Measurements from ENCODE around the gene TPD52L2.
"Not testable (repeated sequence)": the region's sequence is repeated elsewhere in the genome, so short reads cannot be mapped to it uniquely, and the experiment has no call there.

The TPD52L2 gene

GRCh38 chr20:63897978-63898561 is 33.0 kb downstream of the TPD52L2 start:
- no peak for DNase-seq

- no peak for DNase-seq
These were observed 34.0 kb downstream of the TPD52L2 start for GRCh38 chr20:63898882-63899558.

GRCh38 chr20:63900413-63900812 is 35.3 kb downstream of the TPD52L2 start:
- DNase-seq, result no peak

- DNase-seq, result no peak
These were observed 38.9 kb downstream of the TPD52L2 start for GRCh38 chr20:63903796-63904561.

GRCh38 chr20:63908008-63908682 is 43.1 kb downstream of the TPD52L2 start:
- DNase-seq, result no peak

GRCh38 chr20:63911176-63911575 is 46.1 kb downstream of the TPD52L2 start:
- no peak for DNase-seq

GRCh38 chr20:63913768-63914167 is 48.7 kb downstream of the TPD52L2 start:
- DNase-seq, result no peak

GRCh38 chr20:63915471-63915870 is 50.4 kb downstream of the TPD52L2 start:
- DNase-seq, result no peak

GRCh38 chr20:63916371-63916939 is 51.4 kb downstream of the TPD52L2 start:
- not testable (repeated sequence) for DNase-seq

GRCh38 chr20:63917811-63918210 is 52.7 kb downstream of the TPD52L2 start:
- no peak for DNase-seq

GRCh38 chr20:63919130-63919529 is 54.1 kb downstream of the TPD52L2 start:
- DNase-seq, result no peak

GRCh38 chr20:63920226-63920625 is 55.2 kb downstream of the TPD52L2 start:
- no peak for DNase-seq

- DNase-seq, result no peak
These were observed 58.6 kb downstream of the TPD52L2 start for GRCh38 chr20:63923651-63924050.

GRCh38 chr20:63924241-63924640 is 59.2 kb downstream of the TPD52L2 start:
- DNase-seq, result no peak

- no peak for DNase-seq
These were observed 61.2 kb downstream of the TPD52L2 start for GRCh38 chr20:63926298-63926697.

- no peak for DNase-seq
These were observed 64.0 kb downstream of the TPD52L2 start for GRCh38 chr20:63929071-63929470.

GRCh38 chr20:63929473-63929883 is 64.4 kb downstream of the TPD52L2 start:
- not testable (repeated sequence) for DNase-seq

- DNase-seq, result no peak
These were observed 66.0 kb downstream of the TPD52L2 start for GRCh38 chr20:63930971-63931553.

- no peak for DNase-seq
These were observed 66.7 kb downstream of the TPD52L2 start for GRCh38 chr20:63931735-63932134.

- DNase-seq, result no peak
These were observed 67.6 kb downstream of the TPD52L2 start for GRCh38 chr20:63932606-63933160.

GRCh38 chr20:63933646-63934045 is 68.6 kb downstream of the TPD52L2 start:
- DNase-seq, result no peak

Data from amniotic stem cell (primary cell).